ENCODE measurements around the gene ZNF679.
"Not testable (repeated sequence)": the region's sequence is repeated elsewhere in the genome, so short reads cannot be mapped to it uniquely, and the experiment has no call there.

Gene ZNF679

DNA sequence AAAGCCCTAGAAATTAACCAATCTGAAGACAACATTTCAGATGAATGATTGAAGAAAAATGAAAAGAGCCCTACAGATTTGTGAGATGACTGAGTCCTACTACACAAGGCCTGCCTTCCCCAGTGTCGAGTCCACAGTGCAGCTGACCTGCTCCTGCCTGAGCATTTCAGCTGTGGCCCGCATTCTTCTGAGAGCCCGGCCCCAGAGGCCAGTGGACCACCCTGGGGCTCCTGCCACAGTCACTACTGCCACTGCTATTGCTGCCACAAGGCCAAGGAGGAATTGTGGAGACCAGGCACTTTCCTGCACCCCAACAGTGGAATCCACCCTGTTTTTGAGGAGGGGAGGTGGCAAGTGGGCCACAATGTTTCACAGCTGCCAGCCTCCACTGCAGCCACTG lies 40.9 kb upstream of the ZNF679 start:
- TF ChIP-seq, protein P1, sequence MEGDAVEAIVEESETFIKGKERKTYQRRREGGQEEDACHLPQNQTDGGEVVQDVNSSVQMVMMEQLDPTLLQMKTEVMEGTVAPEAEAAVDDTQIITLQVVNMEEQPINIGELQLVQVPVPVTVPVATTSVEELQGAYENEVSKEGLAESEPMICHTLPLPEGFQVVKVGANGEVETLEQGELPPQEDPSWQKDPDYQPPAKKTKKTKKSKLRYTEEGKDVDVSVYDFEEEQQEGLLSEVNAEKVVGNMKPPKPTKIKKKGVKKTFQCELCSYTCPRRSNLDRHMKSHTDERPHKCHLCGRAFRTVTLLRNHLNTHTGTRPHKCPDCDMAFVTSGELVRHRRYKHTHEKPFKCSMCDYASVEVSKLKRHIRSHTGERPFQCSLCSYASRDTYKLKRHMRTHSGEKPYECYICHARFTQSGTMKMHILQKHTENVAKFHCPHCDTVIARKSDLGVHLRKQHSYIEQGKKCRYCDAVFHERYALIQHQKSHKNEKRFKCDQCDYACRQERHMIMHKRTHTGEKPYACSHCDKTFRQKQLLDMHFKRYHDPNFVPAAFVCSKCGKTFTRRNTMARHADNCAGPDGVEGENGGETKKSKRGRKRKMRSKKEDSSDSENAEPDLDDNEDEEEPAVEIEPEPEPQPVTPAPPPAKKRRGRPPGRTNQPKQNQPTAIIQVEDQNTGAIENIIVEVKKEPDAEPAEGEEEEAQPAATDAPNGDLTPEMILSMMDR (IDR thresholded peaks at IDR 0.05; ENCODE audit: low read depth, low read length), result no peak
- H3K4me3 ChIP-seq (replicated peaks in 1 of 2; ENCODE audit: low read depth in 2 of 2, low read length in 2 of 2), result no peak overlapping the region
- DNase-seq (ENCODE audit: low read depth in 2 of 2), result no peak

DNA sequence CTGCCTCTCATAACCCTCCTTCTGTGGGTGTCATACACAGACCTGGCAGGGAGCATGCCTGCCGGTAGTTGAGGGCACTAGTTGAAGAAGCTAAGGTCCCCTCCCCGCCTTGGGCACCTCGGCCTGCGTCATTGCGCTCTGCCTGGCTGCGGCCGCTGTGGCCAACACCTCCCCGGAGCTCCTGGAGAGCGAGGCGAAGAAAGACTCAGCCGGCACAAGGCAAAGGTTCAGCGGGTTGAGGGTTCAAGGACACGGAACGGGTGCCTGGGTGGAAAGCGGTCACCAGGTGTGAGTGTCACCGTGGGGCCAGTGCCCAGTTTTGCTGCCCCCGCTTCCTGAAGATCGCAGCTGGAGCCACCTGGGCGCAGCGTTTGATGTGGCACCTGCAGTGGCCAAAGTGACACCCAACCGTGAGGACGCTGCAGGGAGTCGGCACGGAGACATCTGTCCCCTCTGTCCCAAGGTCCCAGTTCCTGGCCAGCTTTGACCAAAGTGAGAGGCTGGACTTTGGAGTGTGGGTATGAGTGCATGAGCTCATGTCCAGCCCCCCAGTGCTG lies 36.0 kb upstream of the ZNF679 start:
- no peak for DNase-seq (ENCODE audit: low read depth in 2 of 2)
- H3K4me3 ChIP-seq (replicated peaks in 1 of 2; ENCODE audit: low read depth in 2 of 2, low read length in 2 of 2), result no peak overlapping the region
- TF ChIP-seq, protein P1 (IDR thresholded peaks at IDR 0.05; ENCODE audit: low read depth, low read length), result no peak

DNA sequence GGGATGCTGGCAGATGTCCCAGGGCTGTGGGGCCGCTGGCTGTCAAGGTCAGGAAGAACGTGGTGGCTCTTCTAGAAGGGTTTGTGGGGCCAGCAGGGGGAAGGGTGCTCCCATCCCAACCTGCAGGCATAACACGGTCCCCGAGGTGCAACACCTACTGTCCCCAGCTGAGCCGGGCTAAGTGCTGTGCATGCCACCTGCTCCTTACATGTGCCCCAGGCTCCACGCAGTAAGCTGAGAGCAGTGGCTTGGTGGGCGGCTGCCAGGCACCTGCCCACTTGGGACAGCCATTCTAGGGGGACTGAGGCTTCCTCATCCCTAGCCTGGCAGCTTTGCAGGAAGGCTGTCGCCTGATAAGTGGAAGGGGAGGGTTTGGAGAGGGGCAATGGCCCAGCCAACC lies 35.5 kb upstream of the ZNF679 start:
- DNase-seq (ENCODE audit: low read depth in 2 of 2), result no peak
- no peak overlapping the region for H3K4me3 ChIP-seq (replicated peaks in 1 of 2; ENCODE audit: low read depth in 2 of 2, low read length in 2 of 2)
- TF ChIP-seq, protein P1 (IDR thresholded peaks at IDR 0.05; ENCODE audit: low read depth, low read length), result no peak

DNA sequence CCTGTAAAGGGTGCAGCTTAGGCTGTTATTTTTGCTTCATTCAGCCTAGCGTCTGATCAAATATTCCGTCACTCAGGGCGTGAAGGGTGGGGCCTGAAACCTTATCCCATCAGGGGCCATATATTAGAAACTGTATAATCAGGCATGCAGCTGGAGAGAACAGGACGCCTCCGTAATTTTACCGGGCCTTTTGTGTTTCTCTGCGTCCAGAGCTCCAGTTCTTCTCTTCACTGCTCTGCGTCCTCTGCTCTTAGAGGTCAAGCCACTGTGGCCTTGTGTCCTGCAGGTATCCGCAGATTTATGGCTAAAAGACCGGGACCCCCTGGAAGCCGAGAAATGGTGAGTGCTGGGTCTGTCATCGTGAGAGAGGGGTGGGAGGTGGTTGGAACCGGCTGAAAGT lies 21.4 kb upstream of the ZNF679 start, which contains the start of gene ZNF735:
TSS of gene ZNF735 (plus strand) at position 301 of the 400 bp plus-strand sequence. CDS start at position 301, 0 bp downstream.
- TF ChIP-seq, protein P1 (IDR thresholded peaks at IDR 0.05; ENCODE audit: low read depth, low read length), result no peak
- no peak for DNase-seq (ENCODE audit: low read depth in 2 of 2)
- no peak within 1 kb of the TSS for H3K4me3 ChIP-seq (replicated peaks in 1 of 2; ENCODE audit: low read depth in 2 of 2, low read length in 2 of 2)

DNA sequence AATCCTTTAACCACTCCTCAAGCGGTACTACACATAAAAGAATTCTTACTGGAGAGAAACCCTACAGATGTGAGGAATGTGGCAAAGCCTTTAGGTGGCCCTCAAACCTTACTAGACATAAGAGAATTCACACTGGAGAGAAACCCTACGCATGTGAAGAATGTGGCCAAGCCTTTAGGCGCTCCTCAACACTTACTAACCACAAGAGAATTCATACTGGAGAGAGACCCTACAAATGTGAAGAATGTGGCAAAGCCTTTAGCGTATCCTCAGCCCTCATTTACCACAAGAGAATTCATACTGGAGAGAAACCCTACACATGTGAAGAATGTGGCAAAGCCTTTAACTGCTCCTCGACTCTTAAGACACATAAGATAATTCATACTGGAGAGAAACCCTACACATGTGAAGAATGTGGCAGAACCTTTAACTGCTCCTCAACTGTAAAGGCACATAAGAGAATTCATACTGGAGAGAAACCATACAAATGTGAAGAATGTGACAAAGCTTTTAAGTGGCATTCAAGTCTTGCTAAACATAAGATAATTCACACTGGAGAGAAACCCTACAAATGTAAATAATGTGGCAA lies 8.5 kb upstream of the ZNF679 start:
- not testable (repeated sequence) for DNase-seq (ENCODE audit: low read depth in 2 of 2); H3K4me3 ChIP-seq (replicated peaks in 1 of 2; ENCODE audit: low read depth in 2 of 2, low read length in 2 of 2)

DNA sequence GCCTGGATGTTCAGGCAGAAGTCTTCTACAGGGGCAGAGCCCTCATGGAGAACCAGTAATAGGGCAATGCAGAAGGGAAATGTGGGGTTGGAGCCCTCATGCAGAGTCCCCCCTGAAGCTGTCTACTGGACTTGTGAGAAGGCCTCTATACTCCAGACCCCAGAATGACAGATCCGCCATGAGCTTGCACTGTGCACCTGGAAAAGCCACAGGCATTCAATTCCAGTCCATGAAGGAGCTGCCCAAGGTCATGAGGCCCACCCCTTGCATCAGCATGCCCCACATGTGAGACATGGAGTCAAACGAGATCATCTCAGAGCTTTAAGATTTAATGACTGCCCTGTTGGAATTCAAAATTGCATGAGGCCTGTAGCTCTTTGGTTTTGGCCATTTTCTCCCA lies 4.9 kb upstream of the ZNF679 start:
- DNase-seq (ENCODE audit: low read depth in 2 of 2), result no peak
- TF ChIP-seq, protein P1 (IDR thresholded peaks at IDR 0.05; ENCODE audit: low read depth, low read length), result no peak
- no peak overlapping the region for H3K4me3 ChIP-seq (replicated peaks in 1 of 2; ENCODE audit: low read depth in 2 of 2, low read length in 2 of 2)

DNA sequence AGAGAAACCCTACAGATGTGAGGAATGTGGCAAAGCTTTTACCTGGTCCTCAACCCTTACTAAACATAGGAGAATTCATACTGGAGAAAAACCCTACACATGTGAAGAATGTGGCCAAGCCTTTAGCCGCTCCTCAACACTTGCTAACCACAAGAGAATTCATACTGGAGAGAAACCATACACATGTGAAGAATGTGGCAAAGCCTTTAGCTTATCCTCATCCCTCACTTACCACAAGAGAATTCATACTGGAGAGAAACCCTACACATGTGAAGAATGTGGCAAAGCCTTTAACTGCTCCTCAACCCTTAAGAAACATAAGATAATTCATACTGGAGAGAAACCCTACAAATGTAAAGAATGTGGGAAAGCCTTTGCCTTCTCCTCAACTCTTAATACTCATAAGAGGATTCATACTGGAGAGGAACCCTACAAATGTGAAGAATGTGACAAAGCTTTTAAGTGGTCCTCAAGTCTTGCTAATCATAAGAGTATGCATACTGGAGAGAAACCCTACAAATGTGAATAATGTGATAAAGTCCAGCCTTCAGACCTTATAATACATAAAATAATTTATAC lies 38.2 kb downstream of the ZNF679 start:
- TF ChIP-seq, protein P1 (IDR thresholded peaks at IDR 0.05; ENCODE audit: low read depth, low read length), result no peak
- no peak for DNase-seq (ENCODE audit: low read depth in 2 of 2)
- H3K4me3 ChIP-seq (replicated peaks in 1 of 2; ENCODE audit: low read depth in 2 of 2, low read length in 2 of 2), result no peak overlapping the region

Measured in cardiac fibroblast (primary cell).